Uterus (tissue), 2 donors: ENCODE data around the gene WIPI1.

Source experiments
- POLR2A ChIP-seq, 2 donors: fragments of 450-650 bp; IDR thresholded peaks; one replicate each; pipeline ENCODE4 v1.6.1; 2016; ENCODE audit warnings: antibody characterized with exemption in 2 of 2, mild to moderate bottlenecking in 1 of 2, moderate library complexity in 1 of 2
- TF ChIP-seq, protein P1 (sequence below), 4 experiments: fragments of 200-600 bp in 2 of 4; fragments of 450-650 bp in 2 of 4; sonication (generic) in 2 of 4; IDR thresholded peaks; one replicate each; pipeline ENCODE4 v1.5.1; 2016 to 2019; ENCODE audit warnings: antibody characterized with exemption in 4 of 4, mild to moderate bottlenecking in 2 of 4, moderate library complexity in 1 of 4

GRCh38 chr17:68497885-68498319, 40.6 kb upstream of the WIPI1 start:
- TF ChIP-seq, protein P1, sequence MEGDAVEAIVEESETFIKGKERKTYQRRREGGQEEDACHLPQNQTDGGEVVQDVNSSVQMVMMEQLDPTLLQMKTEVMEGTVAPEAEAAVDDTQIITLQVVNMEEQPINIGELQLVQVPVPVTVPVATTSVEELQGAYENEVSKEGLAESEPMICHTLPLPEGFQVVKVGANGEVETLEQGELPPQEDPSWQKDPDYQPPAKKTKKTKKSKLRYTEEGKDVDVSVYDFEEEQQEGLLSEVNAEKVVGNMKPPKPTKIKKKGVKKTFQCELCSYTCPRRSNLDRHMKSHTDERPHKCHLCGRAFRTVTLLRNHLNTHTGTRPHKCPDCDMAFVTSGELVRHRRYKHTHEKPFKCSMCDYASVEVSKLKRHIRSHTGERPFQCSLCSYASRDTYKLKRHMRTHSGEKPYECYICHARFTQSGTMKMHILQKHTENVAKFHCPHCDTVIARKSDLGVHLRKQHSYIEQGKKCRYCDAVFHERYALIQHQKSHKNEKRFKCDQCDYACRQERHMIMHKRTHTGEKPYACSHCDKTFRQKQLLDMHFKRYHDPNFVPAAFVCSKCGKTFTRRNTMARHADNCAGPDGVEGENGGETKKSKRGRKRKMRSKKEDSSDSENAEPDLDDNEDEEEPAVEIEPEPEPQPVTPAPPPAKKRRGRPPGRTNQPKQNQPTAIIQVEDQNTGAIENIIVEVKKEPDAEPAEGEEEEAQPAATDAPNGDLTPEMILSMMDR (IDR thresholded peaks at IDR 0.05): no peak
- TF ChIP-seq POLR2A (IDR thresholded peaks at IDR 0.05): no peak
